Neuronal stem cell (in vitro differentiated cells): Measurements from ENCODE around the gene POLN.
A peak's percentile ranks its signal among the peaks of the same experiment; 100 is the strongest.

ENCODE experiments used
- DNase-seq: peaks from one replicate; pipeline ENCODE4 v3.0.0-alpha.2; 2013; ENCODE audit warnings: low spot score
- H2AFZ ChIP-seq: one replicate; pipeline ENCODE4 v1.6.1; 2013; ENCODE audit warnings: mild to moderate bottlenecking, low read length, inconsistent platforms
- H2AK5ac ChIP-seq: 2 replicates; pipeline ENCODE4 v1.6.1; 2013; ENCODE audit warnings: low read depth, mild to moderate bottlenecking, inconsistent platforms, low read length, moderate library complexity, mixed read lengths
- H2BK120ac ChIP-seq: 2 replicates; pipeline ENCODE4 v1.6.1; 2013; ENCODE audit warnings: low read depth, mild to moderate bottlenecking, inconsistent platforms, low read length, moderate library complexity, mixed read lengths
- H2BK12ac ChIP-seq: one replicate; pipeline ENCODE4 v1.6.1; 2013; ENCODE audit warnings: low read length, inconsistent platforms
- H2BK15ac ChIP-seq: 2 replicates; pipeline ENCODE4 v1.6.1; 2013; ENCODE audit warnings: mild to moderate bottlenecking, low read length, inconsistent platforms, mixed read lengths
- H2BK5ac ChIP-seq: one replicate; pipeline ENCODE4 v1.6.1; 2013; ENCODE audit warnings: inconsistent platforms, mild to moderate bottlenecking, low read length, moderate library complexity
- H3K14ac ChIP-seq: one replicate; pipeline ENCODE4 v1.6.1; 2013; ENCODE audit warnings: low read length, inconsistent platforms
- H3K18ac ChIP-seq: 2 replicates; pipeline ENCODE4 v1.6.1; 2013; ENCODE audit warnings: low read length, inconsistent platforms
- H3K23ac ChIP-seq: 2 replicates; pipeline ENCODE4 v1.6.1; 2013; ENCODE audit warnings: low read depth, mild to moderate bottlenecking, mixed read lengths, low read length, inconsistent platforms; ENCODE audit not compliant: poor library complexity
- H3K27ac ChIP-seq: replicated peaks from 3 replicates; pipeline ENCODE4 v1.5.1; 2013; ENCODE audit warnings: low read length, inconsistent platforms
- H3K27me3 ChIP-seq, 3 experiments: 2 replicates each; pipeline ENCODE4 v1.6.1; 2013; ENCODE audit warnings: low read length in 3 of 3, mild to moderate bottlenecking in 2 of 3, inconsistent platforms in 1 of 3, low read depth in 1 of 3, mixed read lengths in 1 of 3, moderate library complexity in 1 of 3; ENCODE audit not compliant: control insufficient read depth in 3 of 3, insufficient read depth in 3 of 3
- H3K36me3 ChIP-seq, 2 donors: replicated peaks in 1 of 2; 2 replicates each; pipeline ENCODE4 v1.6.1; 2013; ENCODE audit warnings: low read length in 2 of 2; ENCODE audit not compliant: control insufficient read depth in 2 of 2, insufficient read depth in 2 of 2
- H3K4ac ChIP-seq: 2 replicates; pipeline ENCODE4 v1.6.1; 2013; ENCODE audit warnings: inconsistent platforms, mild to moderate bottlenecking, low read length, moderate library complexity
- H3K4me1 ChIP-seq, 2 donors: 1 replicate in 1 of 2; 2 replicates in 1 of 2; pipeline ENCODE4 v1.6.1; 2013; ENCODE audit warnings: low read length in 2 of 2, low read depth in 1 of 2; ENCODE audit not compliant: control insufficient read depth in 2 of 2, insufficient read depth in 1 of 2
- H3K4me2 ChIP-seq: one replicate; pipeline ENCODE4 v1.6.1; 2013; ENCODE audit warnings: mild to moderate bottlenecking, low read length, inconsistent platforms; ENCODE audit not compliant: insufficient read depth, poor library complexity, severe bottlenecking
- H3K4me3 ChIP-seq, 2 donors: 2 replicates each; pipeline ENCODE4 v1.5.1; 2013; ENCODE audit warnings: low read length in 2 of 2, mild to moderate bottlenecking in 2 of 2, inconsistent platforms in 1 of 2, moderate library complexity in 1 of 2
- H3K79me1 ChIP-seq: one replicate; pipeline ENCODE4 v1.6.1; 2013; ENCODE audit warnings: low read depth, mild to moderate bottlenecking, inconsistent platforms, low read length, moderate library complexity
- H3K9ac ChIP-seq: one replicate; pipeline ENCODE4 v1.6.1; 2013; ENCODE audit warnings: mild to moderate bottlenecking, low read depth, low read length, inconsistent platforms; ENCODE audit not compliant: poor library complexity
- H3K9me3 ChIP-seq, 2 donors: replicated peaks in 1 of 2; 2 replicates each; pipeline versions ENCODE3 to v1.6.1; 2013; ENCODE audit warnings: low read length in 2 of 2, mild to moderate bottlenecking in 2 of 2, inconsistent platforms in 1 of 2, low read depth in 1 of 2, mixed read lengths in 1 of 2, moderate library complexity in 1 of 2; ENCODE audit not compliant: control insufficient read depth in 2 of 2, insufficient read depth in 1 of 2
- H4K8ac ChIP-seq: one replicate; pipeline ENCODE4 v1.6.1; 2013; ENCODE audit warnings: low read depth, mild to moderate bottlenecking, inconsistent platforms, low read length, moderate library complexity
- H4K91ac ChIP-seq: one replicate; pipeline ENCODE4 v1.6.1; 2013; ENCODE audit warnings: low read length, low read depth, mild to moderate bottlenecking, inconsistent platforms; ENCODE audit not compliant: poor library complexity
- WGBS, 2 donors: extraction: QIAGEN DNeasy Blood & Tissue Kit; methylation state at CpG; one replicate each; pipeline ENCODE4 v1.1.7; 2013; ENCODE audit warnings: missing lambda C conversion rate in 2 of 2, mixed read lengths in 1 of 2; ENCODE audit not compliant: insufficient read length in 2 of 2, insufficient replicate concordance in 1 of 2; ENCODE audit errors: extremely low coverage in 2 of 2; 5-methylcytosine and 5-hydroxymethylcytosine counted together

The POLN gene

GRCh38 chr4:2127609-2128332 is 114.2 kb downstream of the POLN start:
- Histone ChIP-seq H3K18ac (no peak overlapping the region), H4K91ac (no peak overlapping the region), H3K27me3 (no peaks in the 10 kb centered on the region), H3K9ac (no peak overlapping the region), H3K27ac (no peak overlapping the region), H4K8ac (peak overlapping the region; percentile 77), H2BK5ac (no peak overlapping the region), H2AFZ (no peak overlapping the region), H3K4me3 (no peak overlapping the region), H3K4ac (no peak overlapping the region), H2AK5ac (no peak overlapping the region), H2BK15ac (no peak overlapping the region), H3K4me2 (no peak overlapping the region), H3K36me3 (no peaks in the 10 kb centered on the region), H2BK120ac (no peak overlapping the region), H3K9me3 (peaks cover 0 to 15% of the 10 kb centered on the region in 2 donors), H2BK12ac (peak overlapping the region; percentile 46), H3K4me1 (peaks cover 0 to 5% of the 10 kb centered on the region in 2 donors), H3K14ac (no peak overlapping the region), H3K79me1 (no peaks in the 10 kb centered on the region), H3K23ac (no peak overlapping the region)
- WGBS, 2 donors = no CpG with 5 or more reads among the region's 20 CpGs
- no peak for DNase-seq

DNA sequence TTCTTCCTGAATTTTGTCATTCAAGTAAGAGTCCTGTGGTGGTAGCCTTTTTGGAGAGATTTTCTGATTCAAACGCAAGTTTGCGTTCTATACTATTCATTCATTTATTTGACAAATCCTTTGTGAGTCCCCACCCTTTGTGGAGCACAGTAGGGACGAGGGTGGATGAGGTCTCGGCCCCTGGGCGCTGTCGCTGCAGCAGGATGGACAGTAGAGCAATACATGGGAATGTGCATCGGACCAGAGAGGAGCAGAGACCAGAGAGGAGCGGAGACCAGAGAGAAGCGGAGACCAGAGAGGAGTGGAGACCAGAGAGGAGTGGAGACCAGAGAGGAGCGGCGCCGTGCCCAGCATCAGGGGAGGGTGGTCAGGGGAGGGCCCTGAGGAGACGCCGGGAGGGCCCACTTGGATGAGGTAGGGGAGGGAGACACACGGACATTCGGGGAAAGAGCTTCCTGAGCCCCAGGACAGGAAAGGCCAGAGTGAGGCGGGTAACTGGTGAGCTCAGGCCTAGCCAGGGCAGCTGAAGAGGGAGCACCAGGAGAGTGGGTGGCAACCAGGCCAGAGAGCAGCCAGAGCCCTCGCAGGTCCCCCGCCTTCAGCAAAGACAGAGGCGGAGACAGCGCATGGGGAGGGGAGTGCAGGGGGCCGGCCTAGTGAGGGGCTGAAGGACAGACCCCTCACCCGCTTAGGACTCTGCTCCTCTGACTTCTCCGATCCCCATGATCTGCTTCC is 115.4 kb downstream of the POLN start:
- Histone ChIP-seq H4K8ac (no peak overlapping the region), H3K4ac (no peak overlapping the region), H2BK12ac (no peak overlapping the region), H2AFZ (peak overlapping the region; percentile 55), H4K91ac (no peak overlapping the region), H3K23ac (peak overlapping the region; percentile 2), H3K14ac (no peak overlapping the region), H2BK15ac (no peak overlapping the region), H3K27me3 (no peaks in the 10 kb centered on the region), H3K27ac (no peak overlapping the region), H3K36me3 (no peaks in the 10 kb centered on the region), H3K4me3 (no peak overlapping the region), H3K4me1 (peaks cover 0 to 5% of the 10 kb centered on the region in 2 donors), H3K4me2 (no peak overlapping the region), H2BK5ac (no peak overlapping the region), H2AK5ac (no peak overlapping the region), H3K79me1 (no peaks in the 10 kb centered on the region), H3K9ac (no peak overlapping the region), H2BK120ac (no peak overlapping the region), H3K18ac (peak overlapping the region; percentile 35), H3K9me3 (peaks cover 0 to 2% of the 10 kb centered on the region in 2 donors)
- no peak for DNase-seq
- no CpG with 5 or more reads among the region's 24 CpGs for WGBS, 2 donors

GRCh38 chr4:2125831-2126230 is 116.1 kb downstream of the POLN start:
- Histone ChIP-seq H3K9ac (no peak overlapping the region), H3K4me3 (no peak overlapping the region)

DNA sequence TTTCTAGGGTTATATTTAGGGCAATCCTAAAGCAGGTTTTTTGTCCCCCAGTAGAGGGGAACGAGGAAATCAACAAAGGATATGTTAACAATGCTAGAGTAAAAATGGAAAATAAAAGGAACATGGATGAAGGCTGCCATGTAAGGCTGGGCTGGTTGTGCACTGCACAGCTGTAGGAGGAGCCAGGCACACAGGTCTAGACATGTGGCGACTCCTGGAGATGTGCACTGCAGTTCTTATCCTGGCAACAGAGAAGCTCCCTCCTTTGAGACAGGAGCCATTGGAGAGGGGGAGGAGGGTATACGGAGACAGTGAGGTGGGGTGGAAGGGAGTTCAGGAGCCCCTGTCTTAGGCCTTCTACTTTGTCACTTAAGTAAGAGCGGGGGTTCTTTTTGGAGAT is 116.9 kb downstream of the POLN start:
- Histone ChIP-seq H2BK120ac (no peak overlapping the region), H3K4me3 (no peak overlapping the region), H3K27ac (no peak overlapping the region), H3K14ac (no peak overlapping the region), H2BK15ac (no peak overlapping the region), H3K27me3 (no peaks in the 10 kb centered on the region), H2BK5ac (no peak overlapping the region), H3K18ac (no peak overlapping the region), H3K4ac (no peak overlapping the region), H3K9ac (no peak overlapping the region), H2AK5ac (no peak overlapping the region), H3K4me2 (no peak overlapping the region), H4K8ac (no peak overlapping the region), H3K79me1 (no peaks in the 10 kb centered on the region), H3K9me3 (no peaks in the 10 kb centered on the region), H3K23ac (no peak overlapping the region), H2AFZ (no peak overlapping the region), H3K36me3 (no peaks in the 10 kb centered on the region), H2BK12ac (no peak overlapping the region), H4K91ac (no peak overlapping the region), H3K4me1 (peaks cover 0 to 5% of the 10 kb centered on the region in 2 donors)
- WGBS, 2 donors = no CpG with 5 or more reads among the region's 4 CpGs
- DNase-seq = no peak

More at GRCh38 chr4:2125831-2126230, 116.1 kb downstream of the POLN start:
- Histone ChIP-seq H2BK120ac (no peak overlapping the region), H4K91ac (no peak overlapping the region), H3K36me3 (no peaks in the 10 kb centered on the region), H3K23ac (no peak overlapping the region), H3K4ac (no peak overlapping the region), H3K27ac (no peak overlapping the region), H3K14ac (no peak overlapping the region), H3K4me1 (peaks cover 0 to 5% of the 10 kb centered on the region in 2 donors), H3K4me2 (no peak overlapping the region), H2BK5ac (no peak overlapping the region), H3K27me3 (no peaks in the 10 kb centered on the region), H3K79me1 (no peaks in the 10 kb centered on the region), H4K8ac (no peak overlapping the region), H3K9me3 (no peaks in the 10 kb centered on the region), H2AK5ac (no peak overlapping the region), H2AFZ (peak overlapping the region; percentile 1), H3K18ac (peak overlapping the region; percentile 35), H2BK12ac (no peak overlapping the region), H2BK15ac (no peak overlapping the region)
- no peak for DNase-seq
- no CpG with 5 or more reads among the region's 6 CpGs for WGBS, 2 donors
